GM12878 (cell line): ENCODE results near the gene HAND1. TPM values are rescaled to one million over a fixed set of nuclear protein-coding genes. Genes with fewer than 3 reads are reported as not detected.

Source experiments
- ATAC-seq: fragments of 200-7000 bp; cut with Tn5 transposase; 3 replicates; pipeline ENCODE4 v1.9.1; 2020; ENCODE audit warnings: mild to moderate bottlenecking, moderate library complexity
- BruUV-seq: library from RNA; stranded (reverse); fragments of 400-500 nt; replicated peaks from 2 replicates; lab custom pipeline; 2021; lab: Mats Ljungman, UMichigan
- CTCF ChIA-PET: fragments of 300-600 bp; sonication (Branson Sonifier 250); formaldehyde crosslinking; extraction: SDS; loops from one replicate; lab custom pipeline; 2021; ENCODE audit warnings: inconsistent platforms; lab: Yijun Ruan, JAX
- POLR2A ChIA-PET: fragments of 350-600 bp; formaldehyde crosslinking; extraction: SDS; loops from one replicate; lab custom pipeline; 2021; ENCODE audit warnings: inconsistent platforms; lab: Charles Lee
- RAD21 ChIA-PET: fragments of 300-600 bp; sonication (Branson Sonifier 250); formaldehyde crosslinking; loops from one replicate; lab custom pipeline; 2023; ENCODE audit warnings: antibody characterized with exemption; ENCODE audit not compliant: unreplicated experiment; lab: Charles Lee
- SMC1A ChIA-PET: fragments of 300-600 bp; sonication (Branson Sonifier 250); formaldehyde crosslinking; loops from one replicate; lab custom pipeline; 2023; ENCODE audit not compliant: unreplicated experiment, uncharacterized antibody; lab: Charles Lee
- DNase-seq: peaks from one replicate; pipeline ENCODE4 v3.0.0-alpha.2; 2011; ENCODE audit warnings: low read depth, low spot score
- FAIRE-seq: peaks from 3 replicates; lab custom pipeline; 2011; peaks lifted over from hg19 to GRCh38; lab: Jason Lieb, UNC
- H2AFZ ChIP-seq: 2 replicates; pipeline ENCODE4 v1.6.0; 2011; ENCODE audit warnings: low read depth, low read length, control low read depth; ENCODE audit not compliant: control insufficient read depth
- H3K27ac ChIP-seq: 2 replicates; pipeline ENCODE4 v1.5.1; 2011; ENCODE audit warnings: control low read depth; ENCODE audit not compliant: control insufficient read depth, insufficient read depth
- H3K27me3 ChIP-seq, 2 experiments: replicated peaks in 1 of 2; 2 replicates each; pipeline versions ENCODE4 v1.6.0 to v1.6.1; 2011; ENCODE audit warnings: low read length in 1 of 2; ENCODE audit not compliant: control insufficient read depth in 2 of 2, insufficient read depth in 2 of 2
- H3K36me3 ChIP-seq, 2 experiments: 2 replicates each; pipeline ENCODE4 v1.5.1; 2011; ENCODE audit warnings: low read length in 1 of 2; ENCODE audit not compliant: control insufficient read depth in 2 of 2, insufficient read depth in 2 of 2
- H3K4me1 ChIP-seq: 2 replicates; pipeline ENCODE4 v1.6.1; 2011; ENCODE audit warnings: mild to moderate bottlenecking, low read length, moderate library complexity, mixed read lengths; ENCODE audit not compliant: control insufficient read depth, insufficient read depth
- H3K4me2 ChIP-seq: 2 replicates; pipeline ENCODE4 v1.6.0; 2011; ENCODE audit warnings: control low read depth; ENCODE audit not compliant: control insufficient read depth, insufficient read depth
- H3K4me3 ChIP-seq: fragments of 200-600 bp; sonication (generic); 2 replicates; pipeline ENCODE4 v1.5.1; 2016
- H3K79me2 ChIP-seq: 2 replicates; pipeline ENCODE4 v1.6.0; 2011; ENCODE audit warnings: low read length; ENCODE audit not compliant: control insufficient read depth, insufficient read depth
- H3K9ac ChIP-seq: 2 replicates; pipeline ENCODE4 v1.8.0; 2011; ENCODE audit warnings: low read length, control low read depth, mixed read lengths; ENCODE audit not compliant: control insufficient read depth, insufficient read depth
- H3K9me3 ChIP-seq: replicated peaks from 3 replicates; pipeline ENCODE4 v1.5.1; 2011; ENCODE audit warnings: mild to moderate bottlenecking, low read length; ENCODE audit not compliant: control insufficient read depth, insufficient read depth
- H4K20me1 ChIP-seq: 2 replicates; pipeline ENCODE4 v1.6.0; 2011; ENCODE audit not compliant: control insufficient read depth, insufficient read depth
- E2F8 ChIP-seq: fragments of 450-650 bp; IDR thresholded peaks from 2 replicates; pipeline ENCODE4 v1.6.1; 2018; ENCODE audit warnings: mild to moderate bottlenecking, low read depth, moderate library complexity; ENCODE audit not compliant: partially characterized antibody
- EED ChIP-seq: sonication (generic); IDR thresholded peaks from 2 replicates; pipeline ENCODE4 v1.6.1; 2016; ENCODE audit warnings: antibody characterized with exemption, low read depth
- NFXL1 ChIP-seq: fragments of 450-650 bp; IDR thresholded peaks from 2 replicates; pipeline ENCODE4 v1.6.1; 2017; ENCODE audit warnings: antibody characterized with exemption, mild to moderate bottlenecking, borderline replicate concordance
- TCF3 ChIP-seq: IDR thresholded peaks from 2 replicates; pipeline ENCODE4 v1.6.1; 2012; ENCODE audit warnings: low read depth, mild to moderate bottlenecking, low read length, borderline replicate concordance; ENCODE audit not compliant: insufficient read depth
- WGBS: methylation state at CpG from one replicate; pipeline ENCODE4 v1.1.6; 2016; ENCODE audit warnings: low lambda C conversion rate; ENCODE audit not compliant: insufficient replicate concordance, insufficient coverage; ENCODE audit errors: missing lambda C conversion rate; 5-methylcytosine and 5-hydroxymethylcytosine counted together
- in situ Hi-C: fragments of 300-500 bp; cut with MboI; formaldehyde crosslinking; loops from 9 replicates; pipeline ENCODE4 v1.14.3; 2018; ENCODE audit warnings: mixed read lengths
- intact Hi-C: fragments of 100-400 bp; cut with micrococcal nuclease; formaldehyde crosslinking; loops from one replicate; pipeline ENCODE4 v1.14.2; 2022; ENCODE audit not compliant: unreplicated experiment
- polyA plus RNA-seq, 11 experiments: library from polyadenylated mRNA; depleted of rRNA in 4 of 11; unstranded in 6 of 11; stranded (reverse) in 5 of 11; fragments of >200 nt; fragmentation: Nextera tagmentation in 4 of 11; fragmentation: Illumina TruSeq in 1 of 11; extraction: Ambion mirVana in 4 of 11; extraction: Trizol in 1 of 11; gene quantifications; 1 replicate in 1 of 11; 2 replicates in 10 of 11; pipeline versions ENCODE4 v1.2.1 to v1.2.3, GENCODE V29; 2011 to 2016; ENCODE audit warnings: inconsistent platforms in 2 of 11, missing spikeins in 2 of 11, low read depth in 1 of 11
- total RNA-seq, 4 experiments: library from RNA; depleted of rRNA in 3 of 4; stranded (reverse); fragments of >200 nt in 3 of 4; fragmentation: Illumina TruSeq in 1 of 4; extraction: Trizol in 1 of 4; gene quantifications; 2 replicates each; pipeline versions ENCODE4 v1.2.1 to v1.2.3, GENCODE V29; 2013 to 2021

Gene HAND1
- total and polyA plus RNA-seq, 10 of the 15 experiments (the other 5 are each of a cell fraction or from before 2014, with no cell fraction given), result 0.06 to 0.41 (median 0.27) TPM; not detected in 4

GRCh38 chr5:154493274-154493673, 15.2 kb upstream of the HAND1 start:
- no peaks in the 10 kb centered on the region for H3K27me3 ChIP-seq
- H3K36me3 ChIP-seq, result no peaks in the 10 kb centered on the region
- H3K9me3 ChIP-seq, result no peaks in the 10 kb centered on the region
- SMC1A ChIA-PET, result no interaction called here
- no peak overlapping the region for H3K4me2 ChIP-seq
- no peak for FAIRE-seq
- no peaks in the 10 kb centered on the region for H4K20me1 ChIP-seq
- TF ChIP-seq TCF3 (no peak), NFXL1 (no peak), E2F8 (no peak), EED (no peak)
- TF ChIP-seq, all 136 proteins: peak for 0
- 71% methylated on average over 29 of the region's 29 CpGs for WGBS
- Histone ChIP-seq H3K79me2 (no peaks in the 10 kb centered on the region), H2AFZ (no peak overlapping the region), H3K9ac (no peak overlapping the region), H3K27ac (no peak overlapping the region), H3K4me1 (no peaks in the 10 kb centered on the region; the same call in 1 of the 2 replicates), H3K4me3 (no peak overlapping the region)
- CTCF ChIA-PET, result interaction anchor here (0.6 to 2.1 kb wide), 2 partner anchors 27 to 28 kb away, joined by 3 to 11 read pairs; no protein-coding TSS in a partner anchor
- BruUV-seq, result no TSS peak
- intact Hi-C loops (no loop called here), in situ Hi-C loops (no loop called here)
- POLR2A ChIA-PET, result no interaction called here
- RAD21 ChIA-PET, result no interaction called here
- DNase-seq (no peak), ATAC-seq (no peak)
